Measurements from ENCODE around the gene PCGF1. TPM values are rescaled to one million over a fixed set of nuclear protein-coding genes. Genes with fewer than 3 reads are reported as not detected.

The PCGF1 gene
- total and polyA plus RNA-seq, 9 of the 15 experiments (the other 6 are each of a cell fraction or from before 2014, with no cell fraction given): 20.3 to 45.7 (median 29.3) TPM

DNA sequence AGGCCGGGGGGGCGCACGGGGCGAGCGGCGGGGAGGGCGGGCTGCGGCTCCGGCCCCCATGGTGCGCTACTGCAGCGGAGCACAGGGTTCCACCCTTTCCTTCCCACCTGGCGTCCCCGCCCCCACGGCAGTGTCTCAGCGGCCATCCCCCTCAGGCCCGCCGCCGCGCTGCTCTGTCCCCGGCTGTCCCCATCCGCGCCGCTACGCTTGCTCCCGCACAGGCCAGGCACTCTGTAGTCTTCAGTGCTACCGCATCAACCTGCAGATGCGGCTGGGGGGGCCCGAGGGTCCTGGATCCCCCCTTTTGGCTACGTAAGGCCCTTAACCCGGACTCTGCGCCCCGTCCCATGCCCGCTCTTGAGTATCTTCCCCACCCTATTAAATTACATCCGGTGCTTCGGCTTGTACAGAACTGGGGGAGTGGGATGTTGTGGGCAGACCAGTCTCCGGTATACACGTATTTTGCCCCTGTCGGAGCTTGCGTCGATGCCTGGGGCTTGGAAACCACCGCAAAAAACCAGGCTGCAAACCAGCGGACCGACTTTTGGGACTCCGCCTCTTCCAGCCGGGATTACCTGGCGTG lies 49.9 kb downstream of the PCGF1 start (continued):
- TF ChIP-seq, protein P1, sequence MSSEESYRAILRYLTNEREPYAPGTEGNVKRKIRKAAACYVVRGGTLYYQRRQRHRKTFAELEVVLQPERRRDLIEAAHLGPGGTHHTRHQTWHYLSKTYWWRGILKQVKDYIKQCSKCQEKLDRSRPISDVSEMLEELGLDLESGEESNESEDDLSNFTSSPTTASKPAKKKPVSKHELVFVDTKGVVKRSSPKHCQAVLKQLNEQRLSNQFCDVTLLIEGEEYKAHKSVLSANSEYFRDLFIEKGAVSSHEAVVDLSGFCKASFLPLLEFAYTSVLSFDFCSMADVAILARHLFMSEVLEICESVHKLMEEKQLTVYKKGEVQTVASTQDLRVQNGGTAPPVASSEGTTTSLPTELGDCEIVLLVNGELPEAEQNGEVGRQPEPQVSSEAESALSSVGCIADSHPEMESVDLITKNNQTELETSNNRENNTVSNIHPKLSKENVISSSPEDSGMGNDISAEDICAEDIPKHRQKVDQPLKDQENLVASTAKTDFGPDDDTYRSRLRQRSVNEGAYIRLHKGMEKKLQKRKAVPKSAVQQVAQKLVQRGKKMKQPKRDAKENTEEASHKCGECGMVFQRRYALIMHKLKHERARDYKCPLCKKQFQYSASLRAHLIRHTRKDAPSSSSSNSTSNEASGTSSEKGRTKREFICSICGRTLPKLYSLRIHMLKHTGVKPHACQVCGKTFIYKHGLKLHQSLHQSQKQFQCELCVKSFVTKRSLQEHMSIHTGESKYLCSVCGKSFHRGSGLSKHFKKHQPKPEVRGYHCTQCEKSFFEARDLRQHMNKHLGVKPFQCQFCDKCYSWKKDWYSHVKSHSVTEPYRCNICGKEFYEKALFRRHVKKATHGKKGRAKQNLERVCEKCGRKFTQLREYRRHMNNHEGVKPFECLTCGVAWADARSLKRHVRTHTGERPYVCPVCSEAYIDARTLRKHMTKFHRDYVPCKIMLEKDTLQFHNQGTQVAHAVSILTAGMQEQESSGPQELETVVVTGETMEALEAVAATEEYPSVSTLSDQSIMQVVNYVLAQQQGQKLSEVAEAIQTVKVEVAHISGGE (CRISPR knock-in tag; IDR thresholded peaks at IDR 0.05): peak in 1 of 3 experiments; percentile 24; a peak in 1 of 6 replicates
- TF ChIP-seq ZBTB7A (IDR thresholded peaks at IDR 0.05; ENCODE audit: borderline replicate concordance, control insufficient read depth, low read depth, low read length): peak; percentile 41; the same call in 1 of the 2 replicates
- TF ChIP-seq PHF20 (IDR thresholded peaks at IDR 0.05; ENCODE audit: partially characterized antibody): no peak
- TF ChIP-seq ZNF583 (CRISPR knock-in tag; IDR thresholded peaks at IDR 0.05): no peak
- TF ChIP-seq, protein P2, sequence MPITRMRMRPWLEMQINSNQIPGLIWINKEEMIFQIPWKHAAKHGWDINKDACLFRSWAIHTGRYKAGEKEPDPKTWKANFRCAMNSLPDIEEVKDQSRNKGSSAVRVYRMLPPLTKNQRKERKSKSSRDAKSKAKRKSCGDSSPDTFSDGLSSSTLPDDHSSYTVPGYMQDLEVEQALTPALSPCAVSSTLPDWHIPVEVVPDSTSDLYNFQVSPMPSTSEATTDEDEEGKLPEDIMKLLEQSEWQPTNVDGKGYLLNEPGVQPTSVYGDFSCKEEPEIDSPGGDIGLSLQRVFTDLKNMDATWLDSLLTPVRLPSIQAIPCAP (CRISPR knock-in tag; IDR thresholded peaks at IDR 0.05; ENCODE audit: borderline replicate concordance): no peak

All from K562 (cell line).